H1 (cell line): Measurements from ENCODE around the gene FAM83B. TPM values are rescaled to one million over a fixed set of nuclear protein-coding genes. Genes with fewer than 3 reads are reported as not detected.

Experiments
- CTCF ChIA-PET: fragments of 300-600 bp; sonication (Branson Sonifier 250); formaldehyde crosslinking; loops from one replicate; lab custom pipeline; 2021; ENCODE audit not compliant: partially characterized antibody; lab: Charles Lee
- POLR2A ChIA-PET: fragments of 300-600 bp; sonication (Branson Sonifier 250); formaldehyde crosslinking; loops from one replicate; lab custom pipeline; 2021; ENCODE audit warnings: inconsistent platforms; ENCODE audit not compliant: partially characterized antibody; lab: Charles Lee
- DNase-seq, 2 experiments: peaks; one replicate each; pipeline versions ENCODE4 v3.0.0 to v3.0.0-alpha.2; 2010 to 2022; ENCODE audit warnings: low spot score in 2 of 2, low read depth in 1 of 2, mixed read lengths in 1 of 2
- FAIRE-seq: peaks from 2 replicates; lab custom pipeline; 2011; peaks lifted over from hg19 to GRCh38; lab: Jason Lieb, UNC
- H2AFZ ChIP-seq: 2 replicates; pipeline ENCODE4 v1.8.1; 2012; ENCODE audit warnings: low read length, inconsistent platforms
- H2AK5ac ChIP-seq: 2 replicates; pipeline ENCODE4 v1.6.1; 2013; ENCODE audit warnings: low read depth, low read length
- H2BK120ac ChIP-seq: replicated peaks from 2 replicates; pipeline ENCODE3; 2013; ENCODE audit warnings: low read depth, low read length, inconsistent platforms
- H2BK12ac ChIP-seq: 2 replicates; pipeline ENCODE4 v1.6.1; 2013; ENCODE audit warnings: low read depth, low read length
- H2BK15ac ChIP-seq: 2 replicates; pipeline ENCODE4 v1.6.1; 2013; ENCODE audit warnings: low read length
- H2BK20ac ChIP-seq: 2 replicates; pipeline ENCODE4 v1.6.1; 2013; ENCODE audit warnings: low read length
- H2BK5ac ChIP-seq: 2 replicates; pipeline ENCODE4 v1.6.1; 2013; ENCODE audit warnings: low read depth, low read length
- H3K14ac ChIP-seq: 2 replicates; pipeline ENCODE4 v1.6.1; 2013; ENCODE audit warnings: inconsistent platforms; ENCODE audit not compliant: insufficient read length
- H3K18ac ChIP-seq: 2 replicates; pipeline ENCODE4 v1.6.1; 2013; ENCODE audit warnings: low read length; ENCODE audit errors: extremely low read depth
- H3K23ac ChIP-seq: 2 replicates; pipeline ENCODE4 v1.6.1; 2013; ENCODE audit warnings: inconsistent platforms; ENCODE audit not compliant: insufficient read length
- H3K23me2 ChIP-seq: 2 replicates; pipeline ENCODE4 v1.6.1; 2013; ENCODE audit warnings: low read depth, low read length
- H3K27ac ChIP-seq: 2 replicates; pipeline ENCODE4 v1.6.1; 2011; ENCODE audit warnings: low read depth, low read length, inconsistent platforms
- H3K27me3 ChIP-seq, 4 experiments: replicated peaks in 1 of 4; 1 replicate in 1 of 4; 2 replicates in 3 of 4; pipeline versions ENCODE4 v1.6.1 to v1.8.1; 2011 to 2013; ENCODE audit warnings: low read length in 3 of 4, mild to moderate bottlenecking in 3 of 4, inconsistent platforms in 2 of 4, mixed read lengths in 2 of 4, moderate library complexity in 1 of 4; ENCODE audit not compliant: control insufficient read depth in 3 of 4, insufficient read depth in 3 of 4; ENCODE audit errors: extremely low read depth in 1 of 4
- H3K36me3 ChIP-seq, 4 experiments: 2 replicates each; pipeline versions ENCODE4 v1.6.1 to v1.8.1; 2011 to 2013; ENCODE audit warnings: mild to moderate bottlenecking in 4 of 4, low read length in 3 of 4, moderate library complexity in 2 of 4, control low read depth in 1 of 4, inconsistent platforms in 1 of 4; ENCODE audit not compliant: insufficient read depth in 4 of 4, control insufficient read depth in 2 of 4
- H3K4ac ChIP-seq: replicated peaks from 2 replicates; pipeline ENCODE3; 2013; ENCODE audit warnings: low read length, low read depth, mixed read lengths, inconsistent platforms; ENCODE audit not compliant: insufficient read length
- H3K4me1 ChIP-seq, 4 experiments: replicated peaks in 1 of 4; 1 replicate in 1 of 4; 2 replicates in 3 of 4; pipeline versions ENCODE4 v1.6.1 to v1.8.1; 2011 to 2013; ENCODE audit warnings: low read length in 3 of 4, inconsistent platforms in 2 of 4, mixed read lengths in 1 of 4; ENCODE audit not compliant: insufficient read depth in 4 of 4, control insufficient read depth in 3 of 4
- H3K4me2 ChIP-seq, 2 experiments: 2 replicates each; pipeline versions ENCODE4 v1.6.1 to v1.8.1; 2011 to 2013; ENCODE audit warnings: low read depth in 2 of 2, low read length in 2 of 2, control low read depth in 1 of 2, inconsistent platforms in 1 of 2, mild to moderate bottlenecking in 1 of 2; ENCODE audit not compliant: insufficient read depth in 1 of 2
- H3K4me3 ChIP-seq, 4 experiments: fragments of 200-600, 300-600 bp in 1 of 4; sonication (generic), shearing (Covaris generic), sonication (Bioruptor Twin) in 1 of 4; 2 replicates each; pipeline versions ENCODE4 v1.5.1 to v1.8.1; 2011 to 2016; ENCODE audit warnings: low read length in 4 of 4, low read depth in 3 of 4, control low read depth in 2 of 4, inconsistent platforms in 2 of 4, mild to moderate bottlenecking in 2 of 4, mixed read lengths in 1 of 4, moderate library complexity in 1 of 4; ENCODE audit not compliant: insufficient read depth in 2 of 4; ENCODE audit errors: extremely low read depth in 1 of 4
- H3K56ac ChIP-seq: replicated peaks from 2 replicates; pipeline ENCODE3; 2013; ENCODE audit warnings: low read depth, mild to moderate bottlenecking, mixed read lengths, low read length, inconsistent platforms; ENCODE audit not compliant: insufficient read length
- H3K79me1 ChIP-seq: 2 replicates; pipeline ENCODE4 v1.6.1; 2013; ENCODE audit warnings: low read depth, low read length, control low read depth
- H3K79me2 ChIP-seq, 2 experiments: 2 replicates each; pipeline versions ENCODE4 v1.6.1 to v1.8.1; 2012 to 2013; ENCODE audit warnings: low read length in 2 of 2, mild to moderate bottlenecking in 2 of 2, inconsistent platforms in 1 of 2; ENCODE audit not compliant: insufficient read depth in 2 of 2, control insufficient read depth in 1 of 2
- H3K9ac ChIP-seq, 4 experiments: replicated peaks in 1 of 4; 1 replicate in 1 of 4; 2 replicates in 3 of 4; pipeline versions ENCODE4 v1.6.1 to v1.8.1; 2011 to 2013; ENCODE audit warnings: low read depth in 3 of 4, low read length in 3 of 4, control low read depth in 2 of 4, mild to moderate bottlenecking in 2 of 4, moderate library complexity in 2 of 4, inconsistent platforms in 1 of 4; ENCODE audit errors: extremely low read depth in 1 of 4
- H3K9me3 ChIP-seq, 2 experiments: 2 replicates each; pipeline versions ENCODE4 v1.6.1 to v1.8.1; 2012 to 2013; ENCODE audit warnings: mild to moderate bottlenecking in 2 of 2, moderate library complexity in 2 of 2, control low read depth in 1 of 2, inconsistent platforms in 1 of 2, low read depth in 1 of 2, low read length in 1 of 2, mixed read lengths in 1 of 2; ENCODE audit not compliant: insufficient read depth in 2 of 2
- H4K20me1 ChIP-seq, 2 experiments: replicated peaks in 1 of 2; 2 replicates each; pipeline versions ENCODE3 to v1.8.1; 2011 to 2013; ENCODE audit warnings: inconsistent platforms in 2 of 2, low read length in 2 of 2, mild to moderate bottlenecking in 1 of 2; ENCODE audit not compliant: insufficient read depth in 2 of 2, control insufficient read depth in 1 of 2
- H4K5ac ChIP-seq: 2 replicates; pipeline ENCODE4 v1.6.1; 2013; ENCODE audit warnings: low read length, low read depth, mixed read lengths, inconsistent platforms; ENCODE audit not compliant: insufficient read length
- H4K8ac ChIP-seq: 2 replicates; pipeline ENCODE4 v1.8.0; 2013; ENCODE audit warnings: mild to moderate bottlenecking, moderate library complexity, low read length, inconsistent platforms; ENCODE audit not compliant: insufficient read depth; ENCODE audit errors: extremely low read depth
- H4K91ac ChIP-seq: replicated peaks from 2 replicates; pipeline ENCODE3; 2013; ENCODE audit warnings: low read length, mixed read lengths, inconsistent platforms; ENCODE audit not compliant: insufficient read length
- BRCA1 ChIP-seq: IDR thresholded peaks from 2 replicates; pipeline ENCODE4 v1.6.1; 2012; ENCODE audit warnings: low read depth, low read length, improper control_type of control experiment
- CHD1 ChIP-seq: IDR thresholded peaks from 2 replicates; pipeline ENCODE4 v1.6.1; 2012; ENCODE audit warnings: low read depth, low read length, improper control_type of control experiment
- CREB1 ChIP-seq: IDR thresholded peaks from 2 replicates; pipeline ENCODE4 v1.6.1; 2012; ENCODE audit warnings: inconsistent platforms
- EP300 ChIP-seq, 2 experiments: IDR thresholded peaks; 1 replicate in 1 of 2; 2 replicates in 1 of 2; pipeline ENCODE4 v1.6.1; 2011 to 2012; ENCODE audit warnings: low read depth in 2 of 2, low read length in 2 of 2, mild to moderate bottlenecking in 2 of 2, borderline replicate concordance in 1 of 2, inconsistent platforms in 1 of 2, moderate library complexity in 1 of 2
- GTF2F1 ChIP-seq: IDR thresholded peaks from 2 replicates; pipeline ENCODE4 v1.6.1; 2012; ENCODE audit warnings: low read depth, low read length, improper control_type of control experiment, borderline replicate concordance
- HDAC6 ChIP-seq: IDR thresholded peaks from one replicate; pipeline ENCODE4 v1.7.1; 2012; ENCODE audit warnings: low read depth, mild to moderate bottlenecking, inconsistent platforms, low read length, moderate library complexity
- MAFK ChIP-seq: IDR thresholded peaks from 2 replicates; pipeline ENCODE4 v1.6.1; 2012; ENCODE audit warnings: low read depth, mild to moderate bottlenecking, improper control_type of control experiment, low read length
- POU5F1 ChIP-seq: IDR thresholded peaks from 2 replicates; pipeline ENCODE4 v1.6.1; 2011; ENCODE audit warnings: low read depth, mild to moderate bottlenecking, low read length, moderate library complexity
- RBBP5 ChIP-seq: IDR thresholded peaks from 2 replicates; pipeline ENCODE4 v1.7.1; 2012; ENCODE audit warnings: low read depth, mild to moderate bottlenecking, inconsistent platforms, low read length, moderate library complexity, borderline replicate concordance
- RFX5 ChIP-seq: IDR thresholded peaks from 2 replicates; pipeline ENCODE4 v1.6.1; 2011; ENCODE audit warnings: low read depth, low read length, improper control_type of control experiment, borderline replicate concordance
- SAP30 ChIP-seq: fragments of 300-600 bp; sonication (generic); IDR thresholded peaks from 2 replicates; pipeline ENCODE4 v1.7.1; 2012; ENCODE audit warnings: low read length, moderate library complexity, mild to moderate bottlenecking, inconsistent platforms; ENCODE audit not compliant: insufficient read depth, insufficient replicate concordance
- TEAD4 ChIP-seq: IDR thresholded peaks from 2 replicates; pipeline ENCODE4 v1.6.1; 2012; ENCODE audit warnings: low read depth, low read length, inconsistent platforms, mixed read lengths
- WGBS, 2 experiments: shearing (Covaris generic) in 1 of 2; methylation state at CpG; one replicate each; pipeline versions ENCODE4 v1.1.6 to v1.1.7; 2013 to 2015; ENCODE audit warnings: low lambda C conversion rate in 2 of 2, mixed read lengths in 2 of 2, inconsistent platforms in 1 of 2, low coverage in 1 of 2, missing lambda C conversion rate in 1 of 2; ENCODE audit not compliant: insufficient replicate concordance in 2 of 2, insufficient coverage in 1 of 2, insufficient read length in 1 of 2; ENCODE audit errors: extremely low coverage in 1 of 2, missing lambda C conversion rate in 1 of 2; 5-methylcytosine and 5-hydroxymethylcytosine counted together
- polyA plus RNA-seq, 7 experiments: library from polyadenylated mRNA; depleted of rRNA in 3 of 7; stranded (reverse) in 5 of 7; unstranded in 2 of 7; fragments of >200 nt in 5 of 7; fragments of 200-250 nt in 2 of 7; gene quantifications; 1 replicate in 5 of 7; 2 replicates in 1 of 7; 4 replicates in 1 of 7; pipeline versions ENCODE4 v1.2.1 to v1.2.3, GENCODE V29; 2011 to 2013; ENCODE audit warnings: missing spikeins in 2 of 7, mixed read lengths in 2 of 7
- total RNA-seq: library from RNA; stranded (reverse); fragmentation: NEBNext Ultra II Directional; extraction: Animal tissue kit (Norgen Biotek cat#: 25700); gene quantifications from 2 replicates; pipeline ENCODE4 v1.2.1, GENCODE V29; 2021
- TF ChIP-seq, protein P1 (sequence below): IDR thresholded peaks from 2 replicates; pipeline ENCODE4 v1.6.1; 2012; ENCODE audit warnings: inconsistent platforms
- TF ChIP-seq, protein P2 (sequence below): IDR thresholded peaks from 2 replicates; pipeline ENCODE4 v1.6.1; 2011; ENCODE audit warnings: low read length, improper control_type of control experiment

FAM83B gene
- total and polyA plus RNA-seq, 2 of the 8 experiments (the other 6 are each of a cell fraction or from before 2014, with no cell fraction given): 0.71 to 5.7 TPM

DNA sequence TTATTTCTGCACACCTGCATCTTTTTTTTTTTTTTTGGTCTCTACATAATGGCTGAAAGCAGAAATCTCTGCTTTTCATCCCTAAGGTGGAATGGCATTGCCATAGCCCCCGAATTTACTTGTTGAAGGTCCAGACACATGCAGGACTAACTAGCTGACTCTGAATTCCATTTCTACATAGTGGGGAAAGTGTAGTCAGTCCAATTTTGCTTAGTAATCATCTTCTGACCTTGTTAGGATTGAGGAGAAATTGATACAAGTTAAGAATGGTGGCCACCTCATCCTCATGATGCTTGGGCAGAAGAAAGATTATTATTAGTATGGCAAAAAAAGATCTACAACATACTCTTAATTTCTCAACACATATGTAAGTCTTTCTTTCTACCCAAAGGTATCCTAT, 16.4 kb upstream of the FAM83B start:
- Histone ChIP-seq H3K79me2 (no peaks in the 10 kb centered on the region), H3K23ac (no peak overlapping the region), H3K9ac (no peak overlapping the region), H4K8ac (no peak overlapping the region), H3K4me1 (no peaks in the 10 kb centered on the region), H2BK15ac (no peak overlapping the region), H3K27me3 (no peaks in the 10 kb centered on the region), H2AK5ac (no peak overlapping the region), H3K79me1 (no peaks in the 10 kb centered on the region), H3K4me2 (no peak overlapping the region), H4K5ac (no peak overlapping the region), H3K9me3 (no peaks in the 10 kb centered on the region), H4K20me1 (no peaks in the 10 kb centered on the region), H3K36me3 (no peaks in the 10 kb centered on the region), H2BK120ac (no peak overlapping the region), H2BK5ac (no peak overlapping the region), H3K56ac (no peak overlapping the region), H3K14ac (no peak overlapping the region), H2AFZ (no peak overlapping the region), H3K18ac (no peak overlapping the region), H3K4me3 (no peak overlapping the region), H3K23me2 (peaks cover 2% of the 10 kb centered on the region; the same call in 1 of the 2 replicates), H2BK12ac (no peak overlapping the region), H4K91ac (no peak overlapping the region), H3K4ac (no peak overlapping the region), H2BK20ac (no peak overlapping the region), H3K27ac (no peak overlapping the region)
- FAIRE-seq (no peak), DNase-seq (no peak)
- ChIA-PET CTCF (interaction anchor here (1.3 kb wide), 1 partner anchor 113 kb away, joined by 4 read pairs; no protein-coding TSS in a partner anchor), POLR2A (no interaction called here)
- WGBS, 2 experiments: 38% methylated on average over 1 of the region's 1 CpG; no CpG with 5 or more reads in 1 of the 2 experiments
- no peak for TF ChIP-seq POU5F1
- TF ChIP-seq RBBP5: no peak
- TF ChIP-seq GTF2F1: no peak
- TF ChIP-seq RFX5: no peak
- TF ChIP-seq, protein P1, sequence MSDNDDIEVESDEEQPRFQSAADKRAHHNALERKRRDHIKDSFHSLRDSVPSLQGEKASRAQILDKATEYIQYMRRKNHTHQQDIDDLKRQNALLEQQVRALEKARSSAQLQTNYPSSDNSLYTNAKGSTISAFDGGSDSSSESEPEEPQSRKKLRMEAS: no peak
- TF ChIP-seq BRCA1: no peak
- TF ChIP-seq HDAC6: no peak
- TF ChIP-seq SAP30: no peak
- TF ChIP-seq, protein P2, sequence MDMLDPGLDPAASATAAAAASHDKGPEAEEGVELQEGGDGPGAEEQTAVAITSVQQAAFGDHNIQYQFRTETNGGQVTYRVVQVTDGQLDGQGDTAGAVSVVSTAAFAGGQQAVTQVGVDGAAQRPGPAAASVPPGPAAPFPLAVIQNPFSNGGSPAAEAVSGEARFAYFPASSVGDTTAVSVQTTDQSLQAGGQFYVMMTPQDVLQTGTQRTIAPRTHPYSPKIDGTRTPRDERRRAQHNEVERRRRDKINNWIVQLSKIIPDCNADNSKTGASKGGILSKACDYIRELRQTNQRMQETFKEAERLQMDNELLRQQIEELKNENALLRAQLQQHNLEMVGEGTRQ: no peak
- no peak for TF ChIP-seq EP300 (IDR thresholded peaks at IDR 0.05; ENCODE audit: borderline replicate concordance in 1 of 2, low read depth in 2 of 2, low read length in 2 of 2)
- TF ChIP-seq TEAD4: no peak
- no peak for TF ChIP-seq MAFK
- no peak for TF ChIP-seq CREB1
- TF ChIP-seq CHD1: no peak
